ENCODE data around the gene TDG.

GRCh38 chr12:103975368-103975767 lies 9.7 kb downstream of the TDG start:
- TF ChIP-seq POLR2AphosphoS5 (IDR thresholded peaks at IDR 0.05): no peak
- TF ChIP-seq CTCF (IDR thresholded peaks at IDR 0.05): no peak

Measured in prostate gland (tissue), 2 donors.